Glomerular visceral epithelial cell (primary cell): Measurements from ENCODE around the gene MB.

Source experiments
- DNase-seq: peaks from one replicate; pipeline ENCODE4 v3.0.0-alpha.2; 2016; ENCODE audit errors: extremely low spot score

The MB gene

DNA sequence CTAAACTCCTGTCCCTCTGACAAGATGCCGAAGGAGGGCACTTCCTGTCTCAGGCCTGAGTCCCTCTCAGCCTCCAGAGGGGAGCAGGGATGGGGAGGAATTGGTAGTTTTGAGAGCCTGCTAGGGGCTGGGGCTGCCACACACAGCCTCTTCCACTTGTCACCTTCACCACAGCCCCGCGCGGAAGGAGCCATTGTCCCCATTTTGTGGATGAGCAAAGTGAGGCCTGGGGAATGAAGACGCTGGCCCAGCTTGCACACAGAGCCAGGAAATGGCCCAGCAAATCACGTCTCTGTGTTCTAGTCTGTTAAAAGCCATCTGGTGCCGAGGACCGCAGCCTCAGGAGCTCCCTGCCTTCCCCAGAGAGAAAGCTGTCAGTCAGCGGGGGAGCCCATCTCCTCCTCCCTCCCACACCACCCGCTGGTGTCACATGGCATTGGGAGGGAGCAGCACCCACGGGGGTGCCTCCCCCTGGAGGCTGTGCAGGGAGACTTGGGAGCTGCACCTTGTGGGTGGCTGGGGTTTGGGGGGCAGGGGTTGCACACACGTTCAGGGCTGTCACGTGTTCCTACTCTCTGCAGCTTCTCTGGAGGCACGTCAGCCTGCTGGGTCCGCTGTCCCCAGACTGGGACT is 41.9 kb downstream of the MB start:
- DNase-seq, result no peak

DNA sequence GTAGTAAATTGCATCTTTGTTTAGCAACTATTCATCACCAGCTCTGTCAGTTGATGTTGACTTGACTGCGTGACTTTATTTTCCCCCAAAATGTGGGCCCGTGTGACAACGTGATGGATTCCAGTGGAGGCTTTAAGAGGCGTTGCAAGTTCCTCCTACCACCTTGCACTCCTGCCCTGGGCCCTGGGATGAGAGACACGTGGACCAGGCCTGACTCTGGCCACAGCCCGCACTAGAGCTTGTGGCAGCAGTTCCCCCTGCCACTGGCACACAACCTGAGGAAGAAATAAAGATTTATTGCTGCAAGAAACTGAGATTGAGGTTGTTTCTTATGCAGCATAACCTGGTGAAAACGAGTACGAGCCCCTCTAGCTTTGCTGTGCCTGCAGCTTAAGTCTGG is 44.6 kb downstream of the MB start:
- no peak for DNase-seq

DNA sequence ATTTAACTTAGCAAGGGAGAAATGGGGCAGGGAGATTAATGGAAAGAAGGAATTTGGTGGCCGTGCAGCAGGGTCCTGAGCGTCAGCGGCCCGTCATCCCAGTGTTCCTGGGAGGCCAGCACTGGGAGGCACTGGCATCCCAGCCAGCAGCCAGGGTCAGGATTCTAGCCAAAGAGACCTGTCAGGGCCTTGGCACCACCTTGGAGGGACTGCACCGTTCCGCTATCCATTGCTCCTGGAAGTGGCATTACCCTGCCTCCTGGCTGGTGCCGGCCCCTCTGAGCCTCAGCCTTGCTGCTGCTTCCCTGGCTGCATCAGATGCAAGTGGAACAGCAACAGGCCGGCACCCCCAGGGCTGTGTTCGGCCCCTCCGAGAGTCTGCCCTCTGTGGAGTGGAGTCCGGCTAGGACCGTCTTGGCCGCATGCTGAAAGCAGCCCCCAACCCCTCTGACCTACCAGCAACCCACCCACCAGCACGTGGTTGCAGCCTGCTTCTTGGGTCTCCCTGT is 46.4 kb downstream of the MB start:
- no peak for DNase-seq

DNA sequence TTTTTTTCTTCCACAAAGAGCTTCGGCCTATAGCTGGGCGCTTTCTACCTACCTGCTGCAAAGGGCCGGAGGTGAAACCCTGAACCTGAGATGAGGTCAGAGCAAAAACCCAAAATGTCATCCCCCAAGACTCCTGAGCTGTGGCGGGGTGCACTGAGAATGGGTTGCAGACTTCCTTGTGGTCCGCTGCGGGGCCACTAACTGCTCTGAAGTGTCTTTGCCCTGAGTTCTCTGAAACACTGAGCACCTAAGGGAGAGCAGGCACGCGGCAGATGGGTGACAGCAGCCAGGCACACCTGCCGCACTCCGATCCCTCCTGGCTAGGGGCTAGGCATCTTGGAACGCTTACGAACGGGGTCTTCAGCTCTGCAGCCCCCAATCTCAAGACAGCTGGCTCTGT is 47.2 kb downstream of the MB start:
- DNase-seq, result no peak

DNA sequence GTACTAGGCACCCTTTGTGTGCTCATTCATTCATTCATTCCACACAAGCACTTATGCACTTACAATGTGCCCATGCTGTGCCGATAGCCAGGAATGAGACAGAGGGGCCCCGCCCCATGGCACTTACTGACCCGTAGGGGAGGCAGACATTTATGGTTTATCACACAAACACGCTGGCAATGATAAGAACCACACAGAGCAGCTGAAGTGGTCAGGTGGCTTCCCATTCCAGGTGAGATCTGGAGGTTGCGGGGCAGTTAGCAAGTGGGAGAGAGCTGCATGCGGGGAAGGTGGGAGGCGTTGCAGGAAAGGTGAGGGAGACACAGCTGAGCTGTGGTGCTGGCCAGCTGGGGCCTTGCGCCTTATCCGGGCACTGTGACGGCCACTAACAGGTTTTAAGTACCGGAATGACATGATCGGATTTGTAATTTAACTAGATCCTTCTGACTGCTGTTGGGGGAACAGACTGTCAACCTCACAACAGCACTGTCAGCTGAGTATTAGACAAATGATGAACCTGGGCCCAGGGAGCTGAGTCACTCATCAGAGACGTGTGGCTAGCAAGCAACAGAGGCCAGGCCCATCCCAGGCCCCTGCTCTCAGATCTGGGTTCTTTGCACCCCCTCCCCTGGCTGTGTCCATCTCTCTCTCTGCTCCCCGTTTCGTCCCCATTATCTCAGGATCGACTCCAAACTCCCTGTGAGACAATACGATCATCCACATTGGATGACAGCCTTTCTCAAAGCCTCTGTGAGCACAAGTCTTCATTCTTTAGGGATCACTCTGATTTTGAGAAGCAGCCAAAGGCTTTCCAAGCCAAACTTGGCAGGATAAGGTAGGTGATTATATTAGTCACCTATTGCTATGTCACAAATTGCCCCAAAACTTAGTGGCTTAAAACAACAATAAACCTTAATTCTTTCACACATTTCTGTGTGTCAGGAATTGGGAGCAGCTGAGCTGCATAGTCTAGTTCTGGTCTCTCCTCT is 48.1 kb downstream of the MB start:
- peak; percentile 35 for DNase-seq

DNA sequence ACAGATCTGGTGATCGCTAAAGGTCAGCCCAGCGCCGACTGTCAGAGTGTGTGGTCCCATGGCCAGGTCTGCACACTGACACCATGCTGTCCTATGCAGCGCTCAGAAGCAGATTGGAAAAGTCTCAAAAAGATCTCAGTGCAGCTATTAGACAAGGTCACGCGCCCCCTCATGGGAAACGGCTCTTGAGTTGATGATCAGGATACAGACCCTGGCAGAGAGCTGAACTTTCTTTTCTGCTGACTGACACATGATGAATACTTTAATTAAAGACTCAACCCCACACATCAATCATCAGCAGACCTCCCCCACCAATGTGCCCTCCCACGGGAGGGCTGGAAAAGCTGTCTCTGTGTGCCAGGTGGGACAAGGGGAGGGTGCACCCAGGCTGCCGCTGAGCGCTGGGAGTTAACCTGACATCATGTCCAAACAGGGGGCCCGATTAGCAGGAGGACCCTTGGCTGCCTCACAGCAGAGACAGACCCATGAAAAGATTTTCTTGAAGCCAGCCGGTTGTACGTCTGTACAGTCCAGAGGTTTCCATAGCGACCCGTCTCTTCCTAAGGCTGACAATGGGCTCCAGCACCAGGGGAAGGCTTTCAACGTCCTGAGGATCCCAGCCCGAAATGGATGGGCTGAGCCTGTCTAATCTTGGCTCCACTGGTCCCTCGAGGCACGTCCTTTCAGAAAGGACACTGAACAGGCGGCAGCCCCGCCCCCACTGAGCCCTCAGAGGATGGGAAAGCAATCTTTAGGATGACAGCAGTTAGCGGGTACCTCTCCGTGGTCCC is 49.6 kb downstream of the MB start:
- no peak for DNase-seq

DNA sequence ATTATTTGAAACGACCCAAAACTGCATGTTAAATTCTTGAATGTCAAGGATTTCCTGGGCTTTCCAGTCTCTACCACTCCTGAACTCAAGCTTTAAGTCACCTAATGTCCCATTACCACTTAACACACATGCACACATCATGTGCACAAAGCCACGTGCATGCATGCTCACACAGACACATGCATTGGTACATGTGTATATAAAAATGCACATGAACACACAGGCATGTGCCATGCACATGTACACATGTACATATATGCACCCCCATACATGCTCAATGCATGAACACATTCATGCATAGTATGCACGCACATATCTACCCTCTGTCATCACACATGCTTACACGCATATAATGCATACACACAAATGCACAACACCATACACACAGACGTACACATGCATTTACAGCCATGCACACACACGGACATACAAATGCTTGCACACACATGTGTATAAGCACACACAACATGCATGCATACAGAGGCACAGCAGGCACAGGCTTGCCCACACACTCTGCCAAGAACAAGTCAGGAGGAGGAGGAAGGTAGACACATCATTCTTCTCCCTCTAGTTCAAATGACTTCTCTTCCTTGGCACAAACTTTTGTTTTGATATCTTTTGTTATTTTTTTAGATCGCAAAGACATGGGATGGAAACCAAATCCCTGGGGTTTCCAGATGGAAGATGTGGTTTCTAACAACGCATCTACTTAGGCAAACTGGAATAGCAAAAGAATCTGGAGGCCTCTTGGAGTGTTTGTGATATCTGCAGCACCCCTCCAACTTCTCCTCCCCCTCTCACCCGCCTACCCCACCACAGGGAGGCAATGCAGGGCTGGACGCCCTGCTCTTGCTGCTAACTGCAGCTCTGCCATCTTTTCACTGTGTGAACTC is 51.9 kb downstream of the MB start:
- no peak for DNase-seq

DNA sequence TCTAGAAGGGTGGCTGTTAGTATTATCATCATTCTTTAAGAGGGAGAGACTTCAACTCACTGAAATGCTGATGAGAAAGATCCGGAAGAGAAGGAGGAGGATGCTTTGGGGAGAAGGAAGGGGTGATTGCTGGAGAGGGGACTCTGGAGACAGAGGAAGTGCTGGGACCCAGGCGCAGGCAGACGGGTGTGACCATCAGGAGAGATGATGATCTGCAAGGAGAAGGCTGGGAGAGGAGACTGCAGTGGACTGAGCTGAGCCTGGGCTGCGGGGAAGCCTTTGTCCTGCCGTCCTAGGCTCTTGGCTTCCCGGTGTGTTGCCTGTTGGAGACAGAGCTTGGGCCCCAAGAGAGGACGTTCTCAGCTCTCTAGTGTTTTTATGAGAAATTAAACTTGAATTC is 53.9 kb downstream of the MB start:
- DNase-seq, result no peak

DNA sequence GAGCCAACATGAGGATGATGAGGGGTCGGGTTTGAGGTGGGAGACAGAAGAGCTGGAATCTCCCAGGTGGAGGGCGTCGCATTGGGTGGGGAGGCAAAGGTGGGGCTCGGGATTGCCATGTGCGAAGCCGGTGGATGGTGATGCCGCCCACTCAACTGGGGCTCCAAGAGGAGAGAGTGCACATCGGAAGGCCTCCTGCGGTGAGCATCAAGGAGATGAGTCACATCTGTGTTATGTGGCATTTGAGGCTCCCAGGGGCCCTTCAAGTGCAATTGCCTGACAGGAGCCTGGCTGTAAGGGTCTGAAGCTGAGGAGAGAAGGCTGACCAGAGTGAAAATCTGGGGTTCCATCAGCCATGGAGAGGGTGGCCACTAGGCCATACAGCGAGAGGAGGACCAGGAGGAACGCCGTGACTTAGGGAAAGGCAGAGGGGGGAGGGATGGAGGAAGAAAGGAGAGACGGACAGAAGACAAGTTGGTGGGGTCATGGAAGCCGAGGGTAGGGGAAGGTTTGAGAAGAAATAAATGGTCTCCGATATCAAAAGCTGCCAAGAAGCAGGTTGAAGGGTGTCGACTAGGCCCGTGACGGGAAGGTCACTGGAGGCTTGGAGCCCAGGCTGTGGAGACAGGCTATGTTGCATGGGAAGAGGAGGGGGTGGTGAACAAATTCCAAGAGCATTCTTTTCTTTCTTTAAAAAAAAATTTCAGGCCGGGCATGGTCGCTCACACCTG is 55.2 kb downstream of the MB start:
- peak; percentile 82 for DNase-seq

DNA sequence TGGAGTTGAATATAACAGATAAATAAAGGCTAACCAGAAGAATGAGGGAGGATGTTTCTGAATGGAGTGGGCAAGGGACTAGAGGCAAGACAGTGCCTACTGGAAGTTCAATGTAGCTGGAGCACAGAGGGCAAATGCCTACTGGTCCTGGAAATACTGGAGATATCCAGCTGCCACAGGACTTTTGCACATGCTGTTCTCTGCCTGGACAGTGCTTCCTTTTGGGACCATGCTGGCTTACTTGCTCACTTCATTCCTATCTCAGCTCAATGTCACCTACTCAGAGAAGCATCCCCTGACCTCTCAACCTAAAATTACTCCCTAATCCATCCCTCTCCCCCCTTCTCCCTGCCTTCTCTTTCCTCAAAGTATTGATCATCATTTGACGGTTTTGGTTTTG is 56.3 kb downstream of the MB start:
- DNase-seq, result no peak

DNA sequence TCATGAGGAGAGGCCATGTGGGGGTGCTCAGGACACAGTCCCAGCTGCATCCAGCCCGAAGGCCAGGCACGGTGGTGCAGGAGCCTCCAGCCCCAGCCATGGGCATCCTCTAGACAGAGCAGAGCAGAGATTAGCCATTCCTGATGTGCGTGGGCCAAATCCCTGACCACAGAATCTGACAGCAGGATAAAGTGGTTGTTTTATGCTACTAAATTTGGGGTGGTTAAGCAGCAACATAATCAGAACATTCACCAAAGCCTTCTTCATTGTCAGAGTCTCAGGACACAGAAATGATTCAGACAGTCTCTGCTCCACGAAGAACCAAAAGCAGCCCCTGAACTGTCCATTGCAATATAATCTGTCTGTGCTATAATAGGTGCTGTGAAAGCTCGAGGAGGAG is 56.8 kb downstream of the MB start:
- no peak for DNase-seq

DNA sequence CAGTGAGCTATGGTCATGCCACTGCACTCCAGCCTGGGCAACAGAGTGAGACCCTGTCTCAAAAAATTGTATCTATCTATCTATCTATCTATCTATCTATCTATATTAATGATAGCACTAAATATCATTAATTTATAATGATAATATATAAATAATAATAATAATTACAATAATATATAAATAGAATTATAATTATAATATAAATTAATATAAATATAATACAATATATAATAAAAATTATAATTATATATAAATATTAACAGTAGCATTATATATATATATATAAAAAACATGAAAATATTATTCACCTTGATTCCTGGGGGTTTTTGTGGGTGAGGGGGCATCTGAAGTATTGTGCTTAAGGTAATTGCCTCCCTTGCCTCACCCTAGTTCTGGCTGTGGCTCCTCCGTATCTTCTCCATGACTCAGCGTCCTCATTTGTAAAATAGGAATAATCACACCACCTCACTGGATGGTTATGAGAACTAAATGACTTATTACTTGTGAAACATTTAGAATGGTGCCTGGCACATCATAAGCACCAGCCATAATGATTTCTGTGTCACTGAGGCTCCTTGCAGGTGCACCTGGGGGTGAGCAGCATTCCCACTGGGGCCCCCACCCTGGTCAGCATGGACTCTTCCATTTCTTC is 57.6 kb downstream of the MB start:
- no peak for DNase-seq

DNA sequence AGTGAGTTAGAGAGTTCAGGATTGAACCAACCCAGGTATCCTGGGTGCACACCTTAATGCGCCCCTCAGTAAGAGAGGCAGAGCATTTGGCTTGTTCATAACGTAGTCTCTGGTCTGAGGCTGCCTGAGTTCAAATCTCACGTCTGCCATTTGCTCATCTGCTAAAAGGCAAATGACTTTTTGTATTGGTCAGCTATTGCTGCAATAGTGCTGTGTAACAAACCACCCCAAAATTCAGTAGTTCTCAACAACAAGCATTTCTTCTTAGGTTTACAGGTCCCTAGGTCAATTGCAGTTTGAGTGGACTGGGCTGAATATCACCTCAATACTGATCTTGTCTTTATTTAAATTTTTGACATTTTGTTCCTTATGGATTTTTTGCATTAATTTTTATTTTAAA is 58.4 kb downstream of the MB start:
- DNase-seq, result no peak

DNA sequence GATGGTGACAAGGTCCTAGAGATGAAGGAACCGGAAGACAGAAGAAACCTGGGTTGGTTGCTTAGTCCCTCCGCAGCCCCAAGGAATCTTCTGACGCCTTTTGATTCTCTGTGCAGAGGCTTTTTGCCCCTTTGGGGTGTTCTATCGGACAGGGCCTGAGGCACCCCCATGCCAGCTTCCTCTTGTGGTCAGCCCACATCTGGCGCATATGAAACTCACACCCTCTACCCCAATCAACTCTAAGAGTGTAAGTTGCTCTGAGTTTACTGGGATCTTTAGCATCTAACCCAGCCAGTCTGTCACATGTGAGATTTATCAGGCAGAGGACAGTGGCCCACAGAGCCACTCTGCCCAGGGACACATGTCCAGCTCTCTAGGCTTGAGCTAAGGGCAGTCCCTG is 59.1 kb downstream of the MB start:
- DNase-seq, result no peak
